Left kidney (tissue), 2 donors: ENCODE data around the gene MYH14. TPM values are rescaled to one million over a fixed set of nuclear protein-coding genes. Genes with fewer than 3 reads are reported as not detected.

ENCODE experiments used
- DNase-seq: peaks from one replicate; pipeline ENCODE4 v3.0.0-alpha.2; 2013
- polyA plus RNA-seq: library from polyadenylated mRNA; unstranded; fragments of 120-200 nt; gene quantifications from one replicate; pipeline ENCODE4 v1.2.1, GENCODE V29; 2013; ENCODE audit not compliant: insufficient read length

The MYH14 gene
- polyA plus RNA-seq, 1 donor: 22.9 TPM

DNA sequence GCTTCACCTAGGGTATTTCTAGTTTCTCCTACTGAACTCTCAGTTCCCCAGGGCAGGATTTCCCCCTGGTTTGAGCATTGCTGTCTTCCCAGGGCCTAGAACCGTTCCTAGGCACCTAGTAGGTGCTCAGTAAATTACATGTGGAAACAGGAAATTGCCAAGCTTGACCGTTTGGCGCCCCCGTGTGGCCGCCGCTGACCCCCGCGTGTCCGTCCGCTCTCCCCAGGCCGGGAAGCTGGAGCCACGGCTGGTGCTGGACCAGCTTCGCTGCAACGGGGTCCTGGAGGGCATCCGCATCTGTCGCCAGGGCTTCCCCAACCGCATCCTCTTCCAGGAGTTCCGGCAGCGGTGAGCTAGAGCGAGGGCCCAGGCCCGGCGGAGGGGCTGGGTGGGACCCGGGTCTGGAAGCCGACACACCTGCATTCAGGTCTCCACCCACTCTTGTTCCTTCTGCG is 55.5 kb downstream of the MYH14 start:
- no peak for DNase-seq

DNA sequence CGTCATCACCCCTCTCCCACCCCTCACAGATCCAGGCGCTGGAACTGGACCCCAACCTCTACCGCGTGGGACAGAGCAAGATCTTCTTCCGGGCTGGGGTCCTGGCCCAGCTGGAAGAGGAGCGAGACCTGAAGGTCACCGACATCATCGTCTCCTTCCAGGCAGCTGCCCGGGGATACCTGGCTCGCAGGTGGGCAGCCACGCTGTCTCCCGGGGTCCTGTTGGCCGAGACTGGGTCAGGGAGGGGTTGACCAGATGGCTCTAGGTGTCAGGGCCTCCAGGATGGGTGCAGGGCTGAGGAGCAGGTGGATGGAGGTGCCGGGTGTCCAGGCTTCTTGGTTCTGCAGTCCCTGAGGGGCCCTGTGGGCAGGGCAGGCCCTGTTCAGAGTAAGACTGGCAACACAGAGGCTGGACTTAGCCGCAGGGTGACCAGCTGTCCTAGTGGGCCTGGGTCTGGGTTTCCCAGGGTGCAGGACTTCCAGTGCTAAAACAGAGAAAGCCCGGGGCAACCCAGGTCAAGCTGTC is 58.1 kb downstream of the MYH14 start:
- no peak for DNase-seq

DNA sequence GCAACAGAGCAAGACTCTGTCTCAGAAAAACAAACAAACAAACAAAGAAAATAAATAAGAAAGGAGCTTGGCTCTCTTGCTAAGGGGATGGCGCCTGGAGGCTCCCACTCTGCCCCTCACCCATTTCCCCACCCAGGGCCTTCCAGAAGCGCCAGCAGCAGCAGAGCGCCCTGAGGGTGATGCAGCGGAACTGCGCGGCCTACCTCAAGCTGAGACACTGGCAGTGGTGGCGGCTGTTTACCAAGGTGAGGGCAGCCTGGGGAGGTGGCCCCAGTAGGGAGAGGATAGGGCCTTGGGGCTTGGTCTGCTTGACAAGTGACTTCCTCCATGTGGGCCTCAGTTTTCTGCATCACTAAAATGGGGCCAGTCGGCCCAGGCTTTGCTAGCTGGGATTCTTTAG is 59.8 kb downstream of the MYH14 start:
- no peak for DNase-seq

DNA sequence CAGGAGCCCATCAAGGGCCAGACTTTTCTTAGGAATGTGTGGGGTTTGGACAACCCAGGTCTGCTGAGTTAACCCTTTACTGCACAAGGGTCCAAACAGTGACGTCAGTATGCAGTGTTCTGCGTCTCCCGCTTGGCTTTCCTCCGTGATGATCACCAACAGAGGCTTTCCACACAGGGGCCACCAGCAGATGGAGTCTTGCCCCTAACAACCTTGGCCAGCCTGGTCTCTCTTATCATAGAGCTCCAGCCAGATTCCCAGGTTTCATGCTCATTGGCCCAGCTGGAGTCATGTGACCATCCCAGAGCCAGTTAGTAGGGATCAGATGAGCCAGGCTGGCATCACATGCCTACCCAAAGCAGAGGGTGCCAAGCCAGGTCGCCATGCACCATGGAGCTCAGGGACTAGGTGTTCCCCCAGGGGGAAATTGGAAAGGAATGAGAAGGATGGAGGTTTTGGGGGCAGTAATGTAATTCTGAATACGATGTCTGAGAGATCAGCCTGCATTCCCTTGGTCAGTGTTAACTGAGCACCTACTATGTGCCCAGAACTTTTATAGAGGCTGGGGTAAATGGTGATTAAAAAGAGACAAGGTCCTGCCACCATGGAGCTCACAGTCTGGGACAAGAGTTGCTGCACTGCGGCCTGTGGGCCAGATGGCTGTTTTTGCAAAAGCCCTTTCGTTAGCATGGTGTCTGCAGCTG is 61.2 kb downstream of the MYH14 start:
- no peak for DNase-seq

DNA sequence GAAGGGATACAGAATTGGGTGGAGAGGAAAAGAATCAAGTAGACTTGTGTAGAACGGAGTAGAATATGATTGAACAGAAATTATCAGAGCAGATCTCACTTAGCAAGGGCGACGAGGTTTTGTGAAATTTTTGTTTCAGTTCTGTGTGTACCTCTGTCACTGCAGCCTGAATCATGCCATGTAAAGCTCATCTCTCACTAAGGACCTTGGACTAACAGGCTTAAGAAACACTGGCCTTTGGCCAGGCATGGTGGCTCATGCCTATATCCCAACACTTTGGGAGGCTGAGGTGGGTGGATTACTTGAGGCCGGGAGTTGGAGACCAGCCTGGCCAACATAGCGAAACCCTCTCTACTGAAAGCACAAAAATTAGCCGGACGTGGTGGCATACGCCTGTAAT is 62.6 kb downstream of the MYH14 start:
- no peak for DNase-seq

DNA sequence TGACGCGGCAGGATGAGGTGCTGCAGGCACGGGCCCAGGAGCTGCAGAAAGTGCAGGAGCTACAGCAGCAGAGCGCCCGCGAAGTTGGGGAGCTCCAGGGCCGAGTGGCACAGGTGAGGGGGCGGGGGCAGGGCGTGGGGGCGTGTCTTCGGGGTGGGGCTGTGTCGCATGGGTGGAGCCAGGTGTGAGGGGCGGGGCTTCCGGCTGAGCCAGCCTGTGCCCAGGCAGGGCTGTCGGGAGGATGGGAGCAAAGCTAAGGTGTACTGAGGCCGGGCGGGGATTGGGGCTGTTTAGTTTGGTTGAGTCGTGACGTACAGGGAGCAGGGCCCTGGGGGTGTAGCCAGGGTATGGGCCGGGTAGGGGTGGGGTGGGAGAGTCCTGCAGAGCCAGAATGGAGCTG is 63.5 kb downstream of the MYH14 start:
- no peak for DNase-seq

DNA sequence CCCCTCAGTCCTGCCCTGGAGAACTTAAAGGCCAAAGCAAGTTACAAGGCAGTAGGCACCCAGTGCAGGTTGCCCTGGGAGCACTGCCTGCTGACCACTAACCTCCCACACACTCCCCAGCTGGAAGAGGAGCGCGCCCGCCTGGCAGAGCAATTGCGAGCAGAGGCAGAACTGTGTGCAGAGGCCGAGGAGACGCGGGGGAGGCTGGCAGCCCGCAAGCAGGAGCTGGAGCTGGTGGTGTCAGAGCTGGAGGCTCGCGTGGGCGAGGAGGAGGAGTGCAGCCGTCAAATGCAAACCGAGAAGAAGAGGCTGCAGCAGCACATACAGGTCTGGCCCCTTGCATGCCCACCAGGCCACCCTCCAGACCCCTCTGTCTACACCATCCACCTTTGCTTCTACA is 64.6 kb downstream of the MYH14 start:
- DNase-seq: no peak

DNA sequence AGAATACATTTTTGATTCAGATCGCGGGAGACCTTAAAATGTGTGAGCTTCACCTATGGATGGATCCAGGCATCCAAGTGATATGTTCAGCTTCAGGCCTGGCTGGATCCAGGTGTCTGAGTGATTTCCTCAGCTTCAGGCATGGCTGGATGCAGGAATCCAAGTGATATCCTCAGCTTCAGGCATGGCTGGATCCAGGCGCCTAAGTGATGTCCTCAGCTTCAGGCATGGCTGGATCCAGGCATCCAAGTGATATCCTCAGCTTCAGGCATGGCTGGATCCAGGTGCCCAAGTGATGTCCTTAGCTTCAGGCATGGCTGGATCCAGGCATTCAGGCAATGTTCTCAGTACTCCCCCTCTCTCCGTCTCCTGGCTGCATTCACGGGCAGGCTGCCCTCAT is 65.1 kb downstream of the MYH14 start:
- no peak for DNase-seq

DNA sequence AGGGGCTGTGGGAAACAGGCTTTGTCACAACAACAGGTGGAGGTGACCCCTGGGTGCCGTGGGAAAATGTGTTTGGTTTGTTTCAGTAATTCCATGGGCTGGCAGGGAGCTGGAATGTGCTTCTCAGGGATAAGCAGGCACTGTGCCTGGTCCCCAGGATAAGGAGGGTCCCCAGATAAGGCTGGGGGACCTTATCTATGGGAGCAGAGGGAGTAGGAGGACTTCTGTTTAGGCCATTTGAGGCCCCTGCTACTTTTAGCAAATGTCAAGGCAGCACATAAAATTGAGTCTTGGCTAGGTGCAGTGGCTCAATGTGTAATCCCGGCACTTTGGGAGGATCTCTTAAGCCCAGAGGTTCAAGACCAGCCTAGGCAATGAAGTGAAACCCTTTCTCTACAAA is 66.2 kb downstream of the MYH14 start:
- no peak for DNase-seq

DNA sequence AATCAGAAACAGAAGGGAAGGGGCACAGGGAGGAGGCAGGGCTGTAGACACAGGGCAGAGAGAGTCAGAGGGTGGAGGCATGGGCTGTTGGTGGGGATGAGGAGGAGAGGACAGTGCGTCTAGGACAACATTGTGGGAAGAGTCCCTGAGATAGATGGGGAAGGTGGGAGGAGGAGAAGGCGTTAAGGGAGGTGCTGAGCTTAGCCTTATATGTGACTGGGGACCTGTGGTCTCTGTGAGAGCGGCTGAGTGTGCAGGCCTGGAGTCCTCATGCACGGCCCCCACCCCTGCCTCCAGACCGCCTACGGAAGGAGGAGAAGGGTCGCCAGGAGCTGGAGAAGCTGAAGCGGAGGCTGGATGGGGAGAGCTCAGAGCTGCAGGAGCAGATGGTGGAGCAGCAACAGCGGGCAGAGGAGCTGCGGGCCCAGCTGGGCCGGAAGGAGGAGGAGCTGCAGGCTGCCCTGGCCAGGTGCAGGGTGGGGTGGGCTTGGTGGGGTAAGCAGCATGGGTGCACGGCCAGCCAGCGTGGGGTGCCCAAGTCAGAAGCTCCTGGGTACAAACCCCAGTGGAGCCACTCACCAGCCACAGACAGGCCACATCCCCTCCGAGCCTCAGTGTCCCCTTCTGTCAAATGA is 69.0 kb downstream of the MYH14 start:
- DNase-seq: no peak

DNA sequence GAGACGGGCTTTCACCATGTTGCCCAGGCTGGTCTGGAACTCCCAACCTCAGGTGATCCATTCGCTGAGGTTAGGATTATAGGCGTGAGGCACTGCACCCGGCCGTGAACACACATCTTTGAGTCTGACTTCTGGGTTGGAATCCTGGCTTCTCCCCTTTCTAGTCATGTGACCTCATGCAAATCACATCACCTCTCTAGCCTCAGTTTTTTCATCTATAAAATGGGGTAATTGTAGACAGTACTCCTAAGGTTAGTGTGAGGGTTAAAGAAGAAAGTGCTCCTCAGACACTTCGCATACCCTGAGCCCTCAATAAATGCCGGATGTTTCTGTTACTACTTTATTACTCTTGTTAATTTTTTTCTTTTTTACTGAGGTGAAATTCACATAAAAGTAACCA is 70.4 kb downstream of the MYH14 start:
- no peak for DNase-seq

DNA sequence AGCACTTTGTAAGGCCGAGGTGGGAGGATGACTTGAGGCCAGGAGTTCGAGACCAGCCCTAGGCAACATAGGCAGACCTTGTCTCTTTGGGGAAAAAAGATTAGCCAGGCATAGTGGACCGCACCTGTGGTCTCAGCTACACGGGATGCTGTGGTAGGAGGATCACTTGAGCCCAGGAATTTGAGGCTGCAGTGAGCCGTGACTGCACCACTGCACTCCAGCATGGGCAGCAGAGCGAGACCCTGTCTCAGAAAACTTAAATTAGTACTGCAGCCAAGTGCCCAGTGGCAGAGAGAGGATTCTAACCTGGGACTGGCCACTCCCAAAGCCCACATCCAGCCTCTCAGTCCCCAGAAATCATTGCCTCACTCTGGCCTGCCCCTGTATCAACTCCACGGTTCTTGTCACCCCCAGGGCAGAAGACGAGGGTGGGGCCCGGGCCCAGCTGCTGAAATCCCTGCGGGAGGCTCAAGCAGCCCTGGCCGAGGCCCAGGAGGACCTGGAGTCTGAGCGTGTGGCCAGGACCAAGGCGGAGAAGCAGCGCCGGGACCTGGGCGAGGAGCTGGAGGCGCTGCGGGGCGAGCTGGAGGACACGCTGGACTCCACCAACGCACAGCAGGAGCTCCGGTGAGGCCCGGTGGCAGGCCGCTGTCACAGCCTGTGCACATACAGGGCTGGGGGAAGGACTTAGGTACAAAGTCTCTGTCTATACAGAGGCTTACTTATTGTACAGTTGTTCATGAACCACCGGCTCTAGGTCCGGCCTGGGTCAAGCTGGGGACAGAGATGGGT is 72.4 kb downstream of the MYH14 start:
- no peak for DNase-seq

DNA sequence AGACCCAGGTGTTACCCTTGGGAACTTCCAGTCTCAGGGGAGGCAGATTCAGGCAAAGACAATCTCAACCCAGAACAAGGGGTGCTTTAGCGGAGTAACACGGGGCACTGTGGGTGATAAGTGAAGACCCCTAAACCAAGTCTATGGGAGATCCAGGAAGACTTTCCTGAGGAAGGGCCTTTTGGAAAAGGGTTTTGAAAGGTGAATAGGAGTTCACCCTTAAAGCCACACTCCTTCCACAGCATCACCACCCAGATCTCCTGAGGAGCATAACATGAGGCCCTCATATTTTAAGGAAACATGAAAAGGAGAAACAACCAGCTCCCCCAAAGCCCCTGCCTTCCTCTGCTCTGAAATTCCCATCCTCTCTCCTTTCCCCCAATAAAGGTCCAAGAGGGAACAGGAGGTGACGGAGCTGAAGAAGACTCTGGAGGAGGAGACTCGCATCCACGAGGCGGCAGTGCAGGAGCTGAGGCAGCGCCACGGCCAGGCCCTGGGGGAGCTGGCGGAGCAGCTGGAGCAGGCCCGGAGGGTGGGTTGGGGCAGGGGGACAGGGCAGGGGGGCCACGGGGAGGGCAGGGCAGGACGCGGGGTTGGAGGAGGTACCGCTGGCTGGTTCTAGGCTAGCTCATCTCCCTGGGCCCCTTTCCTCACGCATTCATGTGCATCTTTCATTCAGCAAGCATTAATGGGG is 73.1 kb downstream of the MYH14 start:
- no peak for DNase-seq

DNA sequence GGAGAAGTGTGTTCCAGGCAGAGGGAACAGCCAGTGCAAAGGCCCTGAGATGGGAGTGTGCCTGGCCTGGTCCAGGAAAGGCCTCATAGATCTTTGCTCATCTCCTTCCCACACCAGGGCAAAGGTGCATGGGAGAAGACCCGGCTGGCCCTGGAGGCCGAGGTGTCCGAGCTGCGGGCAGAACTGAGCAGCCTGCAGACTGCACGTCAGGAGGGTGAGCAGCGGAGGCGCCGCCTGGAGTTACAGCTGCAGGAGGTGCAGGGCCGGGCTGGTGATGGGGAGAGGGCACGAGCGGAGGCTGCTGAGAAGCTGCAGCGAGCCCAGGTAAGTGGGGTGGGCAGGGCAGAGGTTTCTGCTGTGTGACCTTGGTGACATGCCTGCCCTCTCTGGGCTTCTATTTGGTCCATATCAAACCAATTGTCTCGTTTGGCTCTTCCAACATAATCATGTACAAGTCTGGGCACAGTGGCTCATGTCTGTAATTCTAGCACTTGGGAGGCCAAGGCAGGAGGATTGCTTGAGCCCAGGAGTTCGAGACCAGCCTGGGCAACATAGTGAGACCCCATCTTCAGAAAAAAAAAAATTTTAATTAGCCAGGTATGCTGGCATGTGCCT is 74.7 kb downstream of the MYH14 start:
- DNase-seq: no peak

DNA sequence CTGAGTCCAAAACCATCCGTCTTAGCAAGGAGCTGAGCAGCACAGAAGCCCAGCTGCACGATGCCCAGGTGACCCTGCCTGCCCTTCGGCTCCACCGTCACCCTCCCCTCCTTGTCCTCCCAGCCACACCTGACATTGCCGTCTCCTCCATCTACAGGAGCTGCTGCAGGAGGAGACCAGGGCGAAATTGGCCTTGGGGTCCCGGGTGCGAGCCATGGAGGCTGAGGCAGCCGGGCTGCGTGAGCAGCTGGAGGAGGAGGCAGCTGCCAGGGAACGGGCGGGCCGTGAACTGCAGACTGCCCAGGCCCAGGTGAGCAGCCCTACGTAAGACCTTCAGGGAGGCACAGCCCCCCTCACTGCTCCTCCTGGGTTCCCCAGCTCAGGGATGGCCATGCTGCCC is 76.7 kb downstream of the MYH14 start:
- no peak for DNase-seq

DNA sequence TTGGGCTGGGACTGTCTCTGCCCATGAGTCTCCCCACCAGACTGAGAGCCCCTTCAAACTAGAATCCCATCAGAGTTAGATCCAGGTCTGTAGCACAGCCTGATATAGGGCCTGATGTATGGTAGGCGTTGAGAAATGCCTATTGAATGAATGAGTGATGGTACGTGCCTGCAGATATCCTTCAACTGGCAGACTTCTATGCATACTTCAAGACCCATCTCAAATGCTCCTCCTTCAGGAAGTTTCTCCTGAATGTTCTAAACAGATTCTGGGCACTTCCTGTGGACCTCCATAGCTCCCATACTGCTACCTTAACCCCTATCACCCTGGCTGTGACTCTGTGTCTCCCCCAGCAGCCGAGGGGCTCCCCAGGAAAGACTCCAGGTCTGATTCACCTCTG is 77.6 kb downstream of the MYH14 start:
- no peak for DNase-seq

DNA sequence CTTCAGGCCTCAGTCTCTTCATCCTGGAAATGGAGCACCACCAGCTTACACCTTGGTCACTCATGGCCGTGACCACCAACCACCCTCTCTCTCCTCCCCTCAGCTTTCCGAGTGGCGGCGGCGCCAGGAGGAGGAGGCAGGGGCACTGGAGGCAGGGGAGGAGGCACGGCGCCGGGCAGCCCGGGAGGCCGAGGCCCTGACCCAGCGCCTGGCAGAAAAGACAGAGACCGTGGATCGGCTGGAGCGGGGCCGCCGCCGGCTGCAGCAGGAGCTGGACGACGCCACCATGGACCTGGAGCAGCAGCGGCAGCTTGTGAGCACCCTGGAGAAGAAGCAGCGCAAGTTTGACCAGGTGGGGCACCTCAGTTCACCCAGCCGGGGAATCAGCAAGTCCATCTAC is 78.1 kb downstream of the MYH14 start:
- DNase-seq: no peak

DNA sequence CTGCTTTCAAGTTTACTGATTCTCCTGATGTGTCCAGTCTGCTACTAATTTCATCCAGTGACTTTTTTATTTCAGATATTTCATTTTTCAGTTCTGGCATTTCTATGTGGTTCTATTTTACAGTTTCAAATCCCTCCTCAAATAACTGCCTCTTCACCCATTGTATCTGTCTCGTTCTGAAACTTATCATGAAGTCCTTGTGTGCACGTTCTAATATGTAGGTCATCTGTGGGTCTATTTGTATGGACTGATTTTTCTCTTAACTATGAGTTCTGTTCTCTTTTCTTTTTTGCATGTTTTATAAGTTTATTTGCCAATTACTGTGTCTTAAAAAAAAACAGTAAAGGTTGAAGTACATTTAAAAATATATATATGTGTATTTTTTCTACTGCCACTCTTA is 82.4 kb downstream of the MYH14 start:
- DNase-seq: no peak

DNA sequence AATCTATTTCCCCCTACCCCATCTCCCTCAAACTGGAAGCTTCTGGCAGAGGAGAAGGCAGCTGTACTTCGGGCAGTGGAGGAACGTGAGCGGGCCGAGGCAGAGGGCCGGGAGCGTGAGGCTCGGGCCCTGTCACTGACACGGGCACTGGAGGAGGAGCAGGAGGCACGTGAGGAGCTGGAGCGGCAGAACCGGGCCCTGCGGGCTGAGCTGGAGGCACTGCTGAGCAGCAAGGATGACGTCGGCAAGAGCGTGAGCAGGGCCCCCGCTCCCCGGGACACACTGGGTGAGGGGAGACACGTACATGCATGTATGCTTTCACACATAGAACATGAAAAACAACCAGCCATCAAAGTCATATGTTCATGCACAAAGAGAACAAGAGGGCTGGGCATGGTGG is 83.0 kb downstream of the MYH14 start:
- DNase-seq: no peak

DNA sequence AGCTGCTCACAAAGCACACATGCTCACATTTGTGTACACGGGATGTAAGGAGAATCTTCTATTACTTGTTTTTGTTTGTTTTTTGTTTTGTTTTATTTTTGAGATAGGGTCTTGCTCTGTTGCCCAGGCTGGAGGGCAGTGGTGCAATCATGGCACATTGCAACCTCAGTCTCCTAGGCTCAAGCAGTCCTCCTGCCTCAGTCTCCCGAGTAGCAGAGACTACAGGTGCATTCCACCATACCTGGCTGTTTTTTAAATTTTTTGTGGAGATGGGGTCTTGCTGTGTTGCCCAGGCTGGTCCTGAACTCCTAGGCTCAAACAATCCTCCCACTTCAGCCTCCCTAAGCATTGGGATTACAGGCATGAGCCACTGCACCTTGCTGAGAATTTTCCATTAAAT is 83.9 kb downstream of the MYH14 start:
- no peak for DNase-seq

DNA sequence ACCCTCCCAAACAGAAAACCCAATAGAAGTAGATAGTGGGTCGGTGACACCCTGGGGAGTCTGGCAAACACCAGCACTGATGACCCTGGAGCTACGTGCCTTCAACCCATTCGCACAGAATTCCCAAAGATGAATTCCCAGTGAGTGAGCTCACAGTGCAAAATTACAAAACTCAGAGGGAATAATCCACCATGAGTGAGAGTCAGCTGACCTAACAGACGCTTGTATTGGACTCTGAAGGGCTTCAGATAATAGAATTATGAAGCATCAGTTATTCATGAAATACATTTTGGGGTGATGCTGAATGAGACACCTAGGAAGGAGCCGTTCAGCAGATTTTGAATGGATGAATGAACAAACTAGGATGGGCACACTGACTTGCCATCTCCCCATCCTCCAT is 85.5 kb downstream of the MYH14 start:
- no peak for DNase-seq

DNA sequence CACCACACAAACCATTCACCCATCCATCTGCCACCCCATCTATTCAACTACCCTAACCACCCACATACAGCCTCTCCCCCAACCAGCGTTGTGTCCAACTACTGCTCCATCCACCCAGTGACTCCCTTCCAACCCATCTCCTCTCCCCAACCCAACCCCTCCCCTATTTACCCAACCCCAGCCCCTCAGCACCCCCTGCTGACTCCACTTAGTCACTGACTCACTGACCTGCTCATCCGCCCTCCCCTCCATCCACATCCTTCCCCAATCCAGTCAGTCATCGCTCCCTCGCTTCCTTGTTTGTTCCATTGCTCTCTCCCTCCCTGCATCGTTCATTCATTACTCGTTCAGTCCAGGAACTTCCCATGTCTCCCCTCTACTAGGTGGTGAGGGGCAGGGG is 86.6 kb downstream of the MYH14 start:
- DNase-seq: no peak
